Measurements from ENCODE around the gene JAZF1. TPM values are rescaled to one million over a fixed set of nuclear protein-coding genes. Genes with fewer than 3 reads are reported as not detected.

Gene JAZF1
- total RNA-seq, 2 experiments from 2014 or later = 3.3 to 4.0 TPM

DNA sequence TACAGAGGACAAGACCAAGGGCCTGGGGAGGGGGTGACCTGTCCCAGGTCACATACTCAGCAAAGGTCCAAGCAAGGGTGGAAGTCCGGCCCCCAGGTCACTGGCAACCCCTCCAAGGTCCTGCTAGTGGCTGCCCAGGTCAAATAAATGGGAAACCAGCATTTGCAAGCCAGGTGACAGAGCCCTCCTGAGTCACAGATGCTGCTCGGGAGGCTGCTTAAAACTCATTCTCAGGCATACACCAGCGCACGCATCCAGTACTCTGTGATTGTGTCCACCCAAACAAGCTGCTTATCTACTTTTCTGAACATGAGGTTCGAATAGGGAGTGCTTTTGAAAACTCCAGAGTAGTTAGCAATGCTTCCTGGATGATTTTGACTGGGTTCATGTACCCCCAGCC lies 310.0 kb downstream of the JAZF1 start:
- Mint-ChIP-seq H3K4me1 (ENCODE audit: low read depth) (no peaks in the 10 kb centered on the region), H3K27ac (no peak overlapping the region), H3K9me3 (no peaks in the 10 kb centered on the region), H3K4me3 (no peak overlapping the region), H3K36me3 (ENCODE audit: low read depth) (no peaks in the 10 kb centered on the region), H3K27me3 (no peaks in the 10 kb centered on the region)
- CTCF ChIA-PET = no interaction called here
- POLR2A ChIA-PET = no interaction called here
- DNase-seq = no peak
- TF ChIP-seq, protein P1, sequence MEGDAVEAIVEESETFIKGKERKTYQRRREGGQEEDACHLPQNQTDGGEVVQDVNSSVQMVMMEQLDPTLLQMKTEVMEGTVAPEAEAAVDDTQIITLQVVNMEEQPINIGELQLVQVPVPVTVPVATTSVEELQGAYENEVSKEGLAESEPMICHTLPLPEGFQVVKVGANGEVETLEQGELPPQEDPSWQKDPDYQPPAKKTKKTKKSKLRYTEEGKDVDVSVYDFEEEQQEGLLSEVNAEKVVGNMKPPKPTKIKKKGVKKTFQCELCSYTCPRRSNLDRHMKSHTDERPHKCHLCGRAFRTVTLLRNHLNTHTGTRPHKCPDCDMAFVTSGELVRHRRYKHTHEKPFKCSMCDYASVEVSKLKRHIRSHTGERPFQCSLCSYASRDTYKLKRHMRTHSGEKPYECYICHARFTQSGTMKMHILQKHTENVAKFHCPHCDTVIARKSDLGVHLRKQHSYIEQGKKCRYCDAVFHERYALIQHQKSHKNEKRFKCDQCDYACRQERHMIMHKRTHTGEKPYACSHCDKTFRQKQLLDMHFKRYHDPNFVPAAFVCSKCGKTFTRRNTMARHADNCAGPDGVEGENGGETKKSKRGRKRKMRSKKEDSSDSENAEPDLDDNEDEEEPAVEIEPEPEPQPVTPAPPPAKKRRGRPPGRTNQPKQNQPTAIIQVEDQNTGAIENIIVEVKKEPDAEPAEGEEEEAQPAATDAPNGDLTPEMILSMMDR (IDR thresholded peaks at IDR 0.05) = no peak
- no peak for ATAC-seq
- intact Hi-C loops (cut with micrococcal nuclease) = no loop called here

DNA sequence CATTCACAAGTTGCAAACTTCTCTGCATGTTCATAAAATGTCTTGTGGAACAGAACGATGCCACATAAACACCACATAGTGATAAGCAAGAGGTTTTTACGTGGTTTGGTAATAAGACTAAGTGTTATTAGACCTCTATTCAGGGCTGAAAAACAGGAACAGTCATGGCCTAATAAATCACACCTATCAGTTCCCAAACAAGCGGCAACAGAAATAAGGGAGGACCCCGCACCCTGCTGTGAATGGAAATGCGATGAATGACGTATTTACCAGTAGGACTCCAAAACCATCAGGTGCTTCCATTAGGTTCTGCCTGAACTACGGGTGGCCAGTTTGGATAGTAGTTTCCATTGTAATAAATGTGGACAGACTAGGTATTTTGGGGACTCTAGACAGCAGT lies 311.5 kb downstream of the JAZF1 start:
- TF ChIP-seq, protein P1 (IDR thresholded peaks at IDR 0.05) = no peak
- ChIA-PET POLR2A (no interaction called here), CTCF (no interaction called here)
- no peak overlapping the region for H3K4me3 Mint-ChIP-seq
- H3K27ac Mint-ChIP-seq = no peak overlapping the region
- H3K27me3 Mint-ChIP-seq = no peaks in the 10 kb centered on the region
- H3K36me3 Mint-ChIP-seq (ENCODE audit: low read depth) = no peaks in the 10 kb centered on the region
- H3K4me1 Mint-ChIP-seq (ENCODE audit: low read depth) = no peaks in the 10 kb centered on the region
- ATAC-seq = no peak
- DNase-seq = no peak
- H3K9me3 Mint-ChIP-seq = no peaks in the 10 kb centered on the region
- intact Hi-C loops (cut with micrococcal nuclease) = no loop called here

DNA sequence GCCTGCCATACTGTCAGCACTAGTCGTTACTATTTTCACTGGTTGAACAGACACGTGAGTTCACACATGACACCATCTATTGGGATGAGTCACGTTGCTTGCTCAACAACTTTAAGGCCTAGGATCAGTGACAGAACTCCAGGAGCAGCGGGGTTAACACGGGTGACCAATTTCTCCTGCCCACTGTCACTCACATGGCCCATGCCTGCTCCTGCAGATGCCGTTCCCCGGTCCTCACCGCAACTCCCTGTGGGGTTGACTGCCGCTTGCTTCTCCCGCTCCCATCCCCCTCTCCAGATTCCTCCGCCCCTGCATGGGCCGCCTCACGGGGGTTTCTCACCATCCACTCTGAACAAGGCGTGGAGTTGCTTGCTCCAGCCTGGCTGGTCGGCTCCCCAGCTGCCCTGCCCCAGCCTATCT lies 312.5 kb downstream of the JAZF1 start:
- ATAC-seq (no peak), DNase-seq (no peak)
- intact Hi-C loops (cut with micrococcal nuclease) = no loop called here
- Mint-ChIP-seq H3K27me3 (no peaks in the 10 kb centered on the region), H3K36me3 (ENCODE audit: low read depth) (no peaks in the 10 kb centered on the region), H3K4me3 (no peak overlapping the region), H3K27ac (no peak overlapping the region), H3K9me3 (no peaks in the 10 kb centered on the region), H3K4me1 (ENCODE audit: low read depth) (no peaks in the 10 kb centered on the region)
- CTCF ChIA-PET = no interaction called here
- TF ChIP-seq, protein P1 (IDR thresholded peaks at IDR 0.05) = no peak
- POLR2A ChIA-PET = no interaction called here

DNA sequence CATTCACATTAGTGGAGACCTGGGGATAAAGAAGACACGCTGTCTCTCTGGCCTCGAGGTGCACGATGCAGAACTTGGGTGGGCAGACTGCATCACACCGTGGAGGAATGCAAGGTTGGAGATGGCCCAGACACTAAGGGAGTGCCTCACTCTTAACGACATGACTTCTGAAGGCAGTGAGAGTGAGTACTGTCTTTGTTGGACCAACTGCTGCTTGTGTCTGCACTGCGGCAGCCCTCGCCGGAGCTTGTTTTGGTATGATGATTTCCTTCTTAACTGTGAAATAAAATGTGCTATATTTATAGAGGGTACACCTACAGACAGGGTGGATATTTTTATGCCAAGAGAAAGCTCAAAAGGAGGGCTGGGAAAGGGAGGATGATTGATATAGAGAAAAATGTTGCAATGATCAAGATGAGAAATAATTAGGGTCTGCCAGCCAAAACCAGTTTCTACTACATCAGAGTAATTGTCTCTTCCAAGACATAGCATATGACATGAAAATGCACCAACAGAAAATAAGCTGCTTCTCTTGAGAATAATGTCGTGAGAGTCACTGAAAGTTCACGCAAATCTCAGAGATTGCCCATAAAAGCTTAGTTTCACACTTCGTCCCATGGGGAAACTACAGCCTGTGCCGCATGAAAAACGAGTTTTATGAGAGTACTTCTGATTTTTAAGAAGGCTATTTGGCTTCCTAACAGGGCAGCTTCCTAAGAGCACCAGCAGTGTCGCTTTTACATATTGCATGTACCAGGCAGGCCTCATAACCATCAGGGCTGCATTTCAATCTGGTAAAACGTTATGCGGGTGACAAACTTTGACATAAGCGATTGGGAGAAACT lies 313.5 kb downstream of the JAZF1 start:
- Mint-ChIP-seq H3K9me3 (no peaks in the 10 kb centered on the region), H3K4me1 (ENCODE audit: low read depth) (no peaks in the 10 kb centered on the region), H3K4me3 (no peak overlapping the region), H3K36me3 (ENCODE audit: low read depth) (no peaks in the 10 kb centered on the region), H3K27ac (no peak overlapping the region), H3K27me3 (no peaks in the 10 kb centered on the region)
- intact Hi-C loops (cut with micrococcal nuclease) = no loop called here
- CTCF ChIA-PET = interaction anchor here (1.2 kb wide), 1 partner anchor 153 kb away, joined by 3 read pairs; no protein-coding TSS in a partner anchor
- no peak for ATAC-seq
- POLR2A ChIA-PET = no interaction called here
- DNase-seq = no peak
- TF ChIP-seq, protein P1 (IDR thresholded peaks at IDR 0.05) = no peak

DNA sequence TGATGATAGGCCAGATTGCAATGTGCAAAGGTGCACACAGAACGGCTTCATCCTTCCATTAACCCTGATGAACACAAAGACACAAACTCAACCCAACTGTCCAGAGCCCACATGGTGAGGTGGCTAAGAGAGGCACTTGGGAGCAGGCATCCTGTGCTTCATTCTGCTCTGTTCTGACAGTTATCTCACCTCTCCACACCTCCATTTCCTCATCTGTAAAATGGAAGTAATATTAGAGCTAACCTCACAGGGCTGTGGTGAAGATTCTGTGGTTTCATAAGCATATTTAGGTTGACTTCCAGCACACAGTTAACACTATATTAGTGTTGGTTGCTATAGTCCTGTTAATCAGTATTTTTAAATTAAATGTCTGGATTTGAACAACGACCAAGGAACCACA lies 314.3 kb downstream of the JAZF1 start:
- intact Hi-C loops (cut with micrococcal nuclease) = no loop called here
- ChIA-PET CTCF (interaction anchor here (1.3 kb wide), 1 partner anchor 211 kb away, joined by 4 read pairs; no protein-coding TSS in a partner anchor), POLR2A (no interaction called here)
- Mint-ChIP-seq H3K4me1 (ENCODE audit: low read depth) (no peaks in the 10 kb centered on the region), H3K4me3 (no peak overlapping the region), H3K27me3 (no peaks in the 10 kb centered on the region), H3K9me3 (no peaks in the 10 kb centered on the region), H3K27ac (no peak overlapping the region), H3K36me3 (ENCODE audit: low read depth) (no peaks in the 10 kb centered on the region)
- no peak for DNase-seq
- no peak for ATAC-seq
- TF ChIP-seq, protein P1 (IDR thresholded peaks at IDR 0.05) = no peak

Data from activated CD8-positive, alpha-beta T cell treated with anti-CD3 and anti-CD28 coated beads for 36 hours (primary cell).